Measurements from ENCODE around the gene STXBP5L. TPM values are rescaled to one million over a fixed set of nuclear protein-coding genes. Genes with fewer than 3 reads are reported as not detected.

The STXBP5L gene
- total and polyA plus RNA-seq, 4 donors: not detected

Small RNAs within 50 kb of the gene (small RNA-seq; reads per million reads assigned to genes)
- not detected for gene MIR5682

Other genes with a start within 250 kb of the STXBP5L start
- 100 to 1,000 TPM in 1 of 2 donors, 10 to 100 TPM in 1; 83.5 to 326 TPM for gene HGD, start 226.0 kb upstream of the STXBP5L start, total RNA-seq
- 100 to 1,000 TPM; 243 to 250 TPM for gene HGD, start 226.0 kb upstream of the STXBP5L start, polyA plus RNA-seq
- gene RABL3, start 165.7 kb upstream of the STXBP5L start, total RNA-seq: 10 to 100 TPM in 1 of 2 donors, 1 to 10 TPM in 1; 8.6 to 14.1 TPM
- gene RABL3, start 165.7 kb upstream of the STXBP5L start, polyA plus RNA-seq: 10 to 100 TPM; 13.0 to 13.3 TPM
- 1 to 10 TPM; 5.4 to 9.5 TPM for gene GTF2E1, start 165.5 kb upstream of the STXBP5L start, total RNA-seq
- 1 to 10 TPM; 2.3 TPM for gene GTF2E1, start 165.5 kb upstream of the STXBP5L start, polyA plus RNA-seq

Data from liver (tissue), 5 donors.